GM19452 (cell line): ENCODE measurements around the gene EFR3B.

Experiments used
- ATAC-seq: cut with Tn5 transposase; IDR thresholded peaks from one replicate; pipeline ENCODE4 v1.9.1; 2021; ENCODE audit not compliant: unreplicated experiment

The EFR3B gene

DNA sequence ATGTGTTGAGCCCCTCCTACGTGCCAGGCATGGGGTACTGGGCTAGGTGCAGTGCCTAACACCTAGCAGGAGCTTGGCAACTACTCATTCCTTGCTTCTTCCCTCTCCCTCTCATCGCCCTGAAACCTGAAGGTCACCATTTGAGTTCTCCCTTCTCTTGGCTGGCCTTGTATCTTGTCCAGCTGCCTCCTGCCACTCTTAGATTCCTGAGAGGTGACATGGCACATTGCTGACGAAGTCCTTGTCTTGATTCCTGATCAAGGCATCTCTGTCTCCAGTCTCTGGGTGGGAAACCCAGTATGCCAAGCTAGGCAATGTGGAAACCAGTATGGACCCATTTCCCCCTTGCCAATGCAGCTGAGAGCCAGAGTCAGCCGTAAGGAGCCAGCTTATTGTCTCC lies 9.0 kb upstream of the EFR3B start:
- no peak for ATAC-seq

DNA sequence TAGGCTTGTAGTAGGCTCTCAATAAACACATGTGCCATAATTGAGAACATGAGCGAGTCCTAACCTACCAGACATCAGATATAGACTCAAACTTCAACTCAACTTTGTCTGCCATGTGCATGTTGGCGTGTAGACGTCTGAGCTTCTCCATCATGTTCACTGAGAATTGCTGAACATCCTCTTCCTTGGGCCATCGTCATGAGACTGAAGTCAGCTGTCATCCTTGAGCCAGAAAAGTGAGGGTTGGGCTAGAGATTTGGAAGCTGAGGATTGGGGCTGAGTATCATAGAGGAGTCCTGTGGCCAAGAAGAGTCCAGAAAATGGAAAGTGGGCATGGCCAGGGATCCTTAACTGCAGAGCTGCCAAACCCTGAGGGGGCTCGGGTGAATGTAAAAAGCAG lies 7.8 kb upstream of the EFR3B start:
- no peak for ATAC-seq

DNA sequence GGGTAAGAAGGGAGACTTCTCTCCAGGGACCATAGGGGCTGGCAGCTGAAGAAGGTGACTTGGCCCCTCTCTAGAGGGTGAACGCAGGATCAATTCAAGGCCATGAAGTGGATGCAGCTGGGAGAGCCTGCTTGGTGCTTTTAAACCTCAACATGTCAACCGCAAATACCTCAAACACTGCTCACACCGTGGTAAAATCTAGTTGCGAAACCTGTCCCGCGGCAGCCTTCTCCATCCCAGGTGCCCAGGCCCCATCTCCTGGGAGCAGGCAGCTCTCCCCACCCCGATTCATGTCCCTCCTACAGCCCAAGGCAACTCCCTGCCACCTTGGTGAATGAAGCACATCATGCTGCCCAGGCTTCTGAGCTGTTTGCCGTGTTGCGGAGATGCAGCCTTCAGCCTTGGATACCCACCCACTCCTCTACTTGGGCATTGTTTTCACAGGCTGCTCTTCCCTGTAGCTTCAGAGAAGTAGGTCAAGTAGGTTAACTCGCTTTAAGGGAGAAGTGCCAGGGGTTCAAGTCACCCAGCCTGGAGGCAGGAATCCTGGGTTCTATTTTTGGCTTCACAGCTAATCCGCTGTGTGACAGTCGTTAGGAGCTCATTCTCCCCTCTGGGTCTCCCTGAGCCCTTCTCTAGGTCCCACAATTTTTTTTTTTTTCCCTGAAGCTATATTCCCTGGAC lies 6.2 kb upstream of the EFR3B start:
- ATAC-seq = no peak

DNA sequence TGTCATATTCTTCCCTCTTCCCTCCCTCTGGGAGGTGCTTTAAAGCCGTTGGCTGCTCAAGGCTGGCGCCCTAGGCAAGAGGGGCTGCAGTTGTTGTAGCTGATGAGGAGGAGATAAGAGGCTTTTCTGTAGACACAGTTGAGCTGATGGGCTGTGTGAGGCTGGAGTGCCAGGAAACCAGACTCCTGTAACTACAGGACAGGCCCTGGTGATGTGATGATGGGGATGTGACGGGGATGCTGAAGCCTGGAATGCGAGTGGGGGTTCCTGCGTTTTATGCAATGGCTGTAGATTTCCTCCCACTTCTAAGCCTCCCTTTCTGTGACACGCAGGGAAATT lies 5.7 kb upstream of the EFR3B start:
- ATAC-seq = no peak

DNA sequence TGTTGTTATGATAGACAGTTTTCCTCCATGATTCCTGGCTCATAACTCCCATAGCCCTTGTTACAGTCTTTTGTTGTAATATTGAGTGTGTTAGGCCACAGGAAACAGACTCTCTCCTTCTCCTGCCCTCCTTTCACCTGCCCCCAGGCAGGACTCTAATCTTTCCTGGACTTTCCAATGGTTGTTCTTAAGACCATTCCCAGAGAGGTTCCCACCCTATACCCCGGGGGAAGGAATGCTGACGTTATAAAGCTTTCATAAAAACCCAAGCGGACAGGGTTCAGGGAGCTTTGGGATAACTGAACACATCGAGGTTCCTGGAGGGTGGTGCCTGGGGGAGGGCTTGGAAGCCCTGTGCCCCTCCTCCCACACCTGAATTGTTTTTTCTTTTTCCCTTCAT lies 2.8 kb upstream of the EFR3B start:
- ATAC-seq = no peak

DNA sequence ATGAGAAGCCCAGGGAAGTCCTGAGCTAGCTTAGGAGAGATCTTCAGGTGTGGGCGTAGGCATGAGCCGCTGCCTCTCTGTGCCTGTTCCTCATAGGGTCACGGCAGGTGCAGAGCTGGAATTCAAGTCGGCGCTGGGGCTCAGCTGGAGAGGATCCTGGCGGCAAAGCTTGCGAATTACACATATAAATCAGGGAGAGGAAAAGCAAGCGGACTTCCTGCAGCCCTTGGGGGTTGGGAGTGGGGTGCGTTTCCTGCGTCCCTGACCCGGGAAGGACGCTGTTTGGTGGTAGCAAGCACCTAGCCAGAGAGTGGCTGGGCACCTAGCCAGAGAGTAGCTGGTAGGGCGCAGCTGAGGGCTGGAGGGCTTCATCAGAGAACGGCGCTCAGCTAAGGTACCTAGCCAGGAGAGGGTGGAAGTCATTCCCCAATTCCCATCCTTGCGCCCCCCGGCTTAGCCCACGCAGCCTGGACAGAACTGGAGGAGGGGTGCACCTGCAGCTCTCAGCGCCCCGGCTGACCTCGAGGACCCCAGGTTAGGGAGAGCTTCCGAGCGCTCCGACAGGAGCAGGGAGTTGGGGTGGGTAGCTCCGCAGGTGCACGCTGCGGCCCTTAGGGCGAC lies 459 bp upstream of the EFR3B start:
- ATAC-seq = peak; percentile 10

DNA sequence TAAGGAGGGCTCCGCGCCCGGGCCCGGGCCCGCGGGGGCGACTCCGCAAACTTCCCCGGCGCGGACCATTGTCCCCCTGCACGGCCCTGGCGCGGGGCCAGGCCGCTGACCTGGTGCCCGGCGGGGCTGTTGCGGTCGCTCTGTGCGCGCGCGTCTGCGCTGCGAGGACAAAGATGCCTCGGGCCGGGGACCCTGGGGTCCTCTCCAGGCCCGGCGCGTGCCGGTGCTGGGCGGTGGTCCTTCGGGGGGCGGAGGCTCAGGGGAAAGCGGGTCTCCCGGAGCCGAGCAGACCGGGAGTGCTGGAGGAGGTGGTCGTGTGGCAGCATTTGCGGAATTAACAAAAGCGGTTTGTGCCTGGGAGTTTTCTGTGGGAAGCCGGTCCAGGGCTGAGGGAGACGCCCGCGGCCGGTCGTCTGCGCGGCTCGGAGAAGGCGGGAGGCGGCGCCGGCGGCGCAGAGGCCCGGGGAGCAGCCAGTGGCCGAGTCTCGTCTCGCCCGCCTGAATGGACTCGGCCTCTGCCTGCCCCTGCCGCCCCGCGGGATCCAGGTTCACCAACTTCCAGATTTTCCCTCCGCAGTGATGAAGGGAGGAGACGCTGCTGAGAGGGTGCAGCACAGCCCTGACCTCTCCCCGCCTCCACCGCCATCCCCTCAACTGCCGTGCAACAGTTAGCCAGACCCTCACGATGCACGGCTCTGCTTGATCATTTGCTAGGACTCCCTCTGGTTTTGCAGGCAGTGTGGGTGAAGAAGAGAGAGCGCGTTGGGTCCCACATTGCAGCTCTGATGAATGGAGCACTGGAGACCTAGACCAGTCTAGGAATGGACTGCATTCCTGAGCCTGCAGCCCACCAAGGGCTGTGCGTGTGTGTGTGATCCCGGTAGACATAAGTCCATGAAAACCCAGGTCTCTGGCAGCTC lies 705 bp downstream of the EFR3B start:
- no peak for ATAC-seq

DNA sequence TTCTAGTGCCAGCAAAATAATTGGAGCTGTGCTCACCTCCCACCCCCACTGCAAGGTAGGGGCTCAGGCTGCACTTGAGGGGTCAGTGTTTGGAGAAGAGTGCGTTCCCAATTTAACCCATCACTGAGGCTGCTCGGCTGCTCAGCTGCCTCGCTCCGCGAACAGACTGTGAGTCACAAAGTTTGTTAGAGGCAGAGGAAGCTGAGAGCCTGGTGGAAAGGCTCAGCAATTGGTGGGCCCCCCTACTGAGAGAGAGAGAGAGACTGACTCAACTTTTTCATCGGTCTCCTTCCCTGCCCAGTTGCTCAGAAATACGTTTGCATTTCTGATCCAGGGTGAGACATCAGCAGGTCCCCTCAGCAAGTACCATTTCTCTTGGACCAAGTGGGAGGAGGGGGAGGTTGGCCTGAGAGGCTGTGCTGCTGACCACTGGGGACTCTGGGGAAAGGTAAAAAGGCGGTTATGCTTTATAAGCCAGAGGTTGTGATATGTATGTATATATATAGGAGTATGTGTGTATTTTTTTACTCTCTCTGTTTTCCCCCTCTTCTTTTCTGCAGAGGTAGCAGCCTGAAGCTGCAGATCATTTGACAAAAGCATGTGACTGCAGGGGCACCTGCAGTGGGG lies 1.5 kb downstream of the EFR3B start:
- no peak for ATAC-seq

DNA sequence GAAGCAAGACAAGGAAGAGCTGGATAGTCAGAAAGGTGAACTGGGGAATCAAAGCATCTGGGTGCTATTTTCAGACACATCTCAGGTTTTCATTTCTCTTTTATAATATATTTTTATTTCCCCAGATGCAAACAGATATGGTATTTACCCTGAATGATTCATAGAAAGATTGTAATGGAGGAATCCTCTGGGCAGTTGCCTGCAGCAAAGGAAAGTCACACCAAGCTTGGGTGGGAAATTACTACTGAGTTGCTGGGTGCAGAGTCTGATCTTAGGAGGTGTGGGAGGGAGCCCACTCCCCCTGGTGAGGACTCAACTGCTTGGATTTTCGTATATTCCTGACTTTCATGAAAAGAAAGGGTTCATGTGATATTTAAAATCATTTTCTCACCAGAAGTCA lies 2.1 kb downstream of the EFR3B start:
- ATAC-seq = no peak

DNA sequence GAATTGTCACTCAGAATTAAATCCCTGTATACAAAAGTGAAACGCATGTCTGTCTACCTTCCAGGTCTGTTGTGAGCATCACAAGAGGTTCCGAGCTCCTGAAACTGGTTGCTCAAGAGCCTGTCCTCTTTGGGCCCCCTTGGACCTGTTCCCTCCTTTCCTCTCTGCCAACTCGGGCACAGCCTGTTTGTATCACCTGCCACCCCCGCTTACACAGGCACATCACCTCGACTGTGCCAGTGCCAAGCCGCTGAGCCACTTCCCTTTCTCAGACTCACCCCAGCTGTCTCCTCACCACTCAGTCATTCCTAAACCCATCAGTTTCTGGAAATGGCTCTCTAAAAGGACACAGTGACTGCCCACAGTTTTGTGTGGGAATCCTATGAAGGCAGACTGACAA lies 3.1 kb downstream of the EFR3B start:
- no peak for ATAC-seq

DNA sequence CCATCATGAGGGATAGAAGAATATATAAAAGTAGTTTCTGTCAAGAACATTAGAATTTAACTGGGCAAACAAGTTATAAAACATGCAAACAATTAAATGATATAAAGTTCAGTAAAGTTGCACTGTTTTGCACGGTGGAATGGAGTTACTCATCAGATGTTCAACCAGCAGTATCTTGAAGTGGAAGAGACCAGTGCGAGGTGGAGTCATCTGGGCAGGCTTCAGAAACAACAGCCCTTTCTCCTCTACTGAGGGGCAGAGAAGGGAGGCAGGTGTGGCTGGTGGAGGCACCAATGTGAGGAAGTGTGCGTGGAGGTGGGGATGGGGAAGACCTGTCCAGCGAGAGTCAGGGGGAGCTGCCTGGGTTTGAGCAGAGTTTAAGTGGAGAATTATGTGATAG lies 7.5 kb downstream of the EFR3B start:
- ATAC-seq = no peak

DNA sequence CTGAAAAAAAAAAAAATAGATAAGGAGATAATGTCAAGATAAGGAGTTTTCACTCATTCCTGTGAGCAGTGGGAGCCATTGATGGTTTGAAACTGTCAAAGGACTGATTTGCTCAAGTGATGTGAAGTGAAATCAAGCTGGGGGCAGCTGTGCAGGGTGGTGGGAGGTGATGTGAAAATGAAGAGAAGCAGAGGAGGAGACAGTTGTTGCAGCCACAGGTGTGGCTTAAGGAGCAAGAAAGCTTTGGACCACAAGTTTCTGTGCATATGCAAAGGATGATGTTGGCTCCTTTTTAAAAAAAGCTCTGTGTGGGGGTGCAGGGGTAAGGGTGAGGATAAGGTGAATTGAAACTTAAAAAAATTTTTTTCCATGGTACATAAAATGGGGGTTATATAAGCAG lies 8.3 kb downstream of the EFR3B start:
- ATAC-seq = no peak

DNA sequence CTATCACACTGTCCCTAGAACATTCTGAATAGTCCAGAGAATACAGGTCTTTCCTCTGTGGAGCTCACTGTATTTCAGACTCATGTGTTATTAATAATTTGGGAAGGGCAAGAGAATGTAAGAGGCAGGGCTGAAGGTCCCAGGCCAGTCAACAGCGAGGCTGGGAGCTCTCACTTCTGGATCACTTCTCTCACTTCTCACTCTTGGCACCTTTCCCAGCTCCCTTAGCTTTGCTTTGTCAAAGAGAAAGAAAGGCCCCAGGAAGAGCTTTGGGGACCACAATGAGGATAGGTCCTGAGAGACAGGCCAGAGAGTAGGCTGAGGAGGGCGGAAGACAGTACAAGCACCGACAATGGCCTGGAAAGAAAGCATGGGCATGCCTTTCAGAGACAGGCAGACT lies 11.2 kb downstream of the EFR3B start:
- no peak for ATAC-seq

DNA sequence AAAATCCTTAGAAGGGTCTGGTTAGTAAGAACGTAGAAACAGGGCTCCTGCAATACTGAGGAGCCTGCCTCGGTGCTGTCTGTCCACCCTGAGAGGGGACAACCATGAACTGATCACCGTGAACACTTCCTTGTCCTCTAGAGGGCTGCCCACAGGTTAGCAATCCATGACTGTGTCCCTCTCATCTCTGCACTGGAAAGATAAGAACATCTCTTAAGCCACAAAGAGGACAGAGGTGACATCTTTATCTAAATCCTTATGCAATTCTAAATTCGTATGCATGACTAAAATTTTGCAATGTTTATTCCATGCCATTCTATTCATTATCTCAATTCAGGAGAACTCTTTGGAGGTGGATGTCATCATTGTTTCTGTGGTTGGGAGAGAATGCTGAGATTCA lies 12.8 kb downstream of the EFR3B start:
- ATAC-seq = no peak

DNA sequence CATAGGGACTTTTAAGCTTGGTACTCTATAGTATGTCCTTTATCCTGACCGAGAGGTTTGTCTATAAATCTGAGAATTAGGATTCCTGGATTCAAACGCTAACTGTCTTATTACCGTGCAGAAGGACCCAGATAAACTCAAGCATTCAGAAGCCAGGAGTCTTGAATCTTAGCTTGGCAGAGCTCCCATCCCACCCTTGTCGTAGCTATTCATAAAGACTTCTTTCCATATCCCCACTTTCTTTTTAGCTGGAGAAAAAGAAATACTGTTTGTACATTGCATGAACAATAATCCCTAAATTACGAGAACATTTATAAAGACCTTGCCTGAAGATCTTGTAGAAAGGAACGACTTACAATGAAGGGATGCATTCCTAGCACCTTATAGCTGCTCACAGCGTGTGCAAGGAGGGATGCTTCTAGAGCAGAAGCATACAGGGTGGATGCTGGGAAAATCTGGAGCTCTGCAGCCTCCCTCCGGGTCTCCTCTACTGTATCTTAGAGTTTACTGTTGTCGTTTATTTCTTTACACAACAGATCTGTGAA lies 13.6 kb downstream of the EFR3B start:
- ATAC-seq = no peak

DNA sequence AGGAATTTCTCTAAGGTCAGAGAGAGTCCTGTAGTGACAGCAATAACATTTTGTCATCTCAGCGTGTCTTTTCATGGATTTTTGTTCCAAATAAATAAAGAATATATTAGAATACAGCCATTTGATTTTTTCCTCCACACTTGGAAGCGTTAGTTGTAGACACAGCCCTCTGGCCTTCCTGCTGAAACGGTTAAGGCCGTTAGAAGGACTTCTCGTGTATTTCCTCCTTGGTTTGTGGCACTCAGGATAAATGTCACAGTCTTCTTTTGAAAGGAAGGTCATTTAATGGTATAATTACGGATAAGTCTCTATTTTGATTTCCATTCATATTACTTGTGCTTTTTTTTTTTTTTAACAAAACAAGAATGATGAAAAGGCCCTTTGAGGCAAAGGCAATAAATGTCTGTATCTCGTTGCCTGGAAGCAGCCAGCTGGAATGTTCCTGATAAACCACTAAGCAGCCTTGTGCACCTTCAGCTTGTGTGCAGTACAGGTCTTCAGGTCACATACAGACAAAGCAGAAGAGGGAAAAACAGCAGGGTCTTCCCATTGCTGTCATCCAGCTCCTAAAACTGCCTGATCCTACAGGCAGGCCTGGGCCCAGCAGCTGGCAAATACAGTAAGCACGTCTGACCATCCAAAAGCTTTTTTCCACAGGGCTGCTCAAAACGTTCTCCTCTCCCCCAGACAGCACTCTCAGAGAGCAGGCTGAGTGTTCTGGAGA lies 14.4 kb downstream of the EFR3B start:
- no peak for ATAC-seq

DNA sequence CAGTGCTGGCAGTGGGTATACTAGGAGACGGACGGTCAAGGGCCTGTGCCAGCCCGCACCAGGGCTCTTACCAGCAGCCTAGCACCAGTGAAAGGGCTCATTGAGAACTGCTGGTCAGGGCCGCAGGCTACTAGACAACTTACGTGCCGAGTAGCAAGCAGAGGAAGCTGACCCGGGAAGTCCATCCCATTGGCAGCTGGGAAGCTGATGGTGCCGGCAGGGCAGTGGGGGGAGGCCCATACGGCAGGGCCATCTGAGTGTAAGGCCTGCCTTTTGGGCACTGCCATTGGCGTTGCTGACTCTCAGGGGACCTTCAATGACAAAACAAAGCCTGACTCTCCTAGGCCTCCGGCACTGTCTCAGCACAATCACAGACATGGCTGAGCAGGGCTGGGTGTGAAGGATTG lies 20.6 kb downstream of the EFR3B start:
- ATAC-seq = no peak

DNA sequence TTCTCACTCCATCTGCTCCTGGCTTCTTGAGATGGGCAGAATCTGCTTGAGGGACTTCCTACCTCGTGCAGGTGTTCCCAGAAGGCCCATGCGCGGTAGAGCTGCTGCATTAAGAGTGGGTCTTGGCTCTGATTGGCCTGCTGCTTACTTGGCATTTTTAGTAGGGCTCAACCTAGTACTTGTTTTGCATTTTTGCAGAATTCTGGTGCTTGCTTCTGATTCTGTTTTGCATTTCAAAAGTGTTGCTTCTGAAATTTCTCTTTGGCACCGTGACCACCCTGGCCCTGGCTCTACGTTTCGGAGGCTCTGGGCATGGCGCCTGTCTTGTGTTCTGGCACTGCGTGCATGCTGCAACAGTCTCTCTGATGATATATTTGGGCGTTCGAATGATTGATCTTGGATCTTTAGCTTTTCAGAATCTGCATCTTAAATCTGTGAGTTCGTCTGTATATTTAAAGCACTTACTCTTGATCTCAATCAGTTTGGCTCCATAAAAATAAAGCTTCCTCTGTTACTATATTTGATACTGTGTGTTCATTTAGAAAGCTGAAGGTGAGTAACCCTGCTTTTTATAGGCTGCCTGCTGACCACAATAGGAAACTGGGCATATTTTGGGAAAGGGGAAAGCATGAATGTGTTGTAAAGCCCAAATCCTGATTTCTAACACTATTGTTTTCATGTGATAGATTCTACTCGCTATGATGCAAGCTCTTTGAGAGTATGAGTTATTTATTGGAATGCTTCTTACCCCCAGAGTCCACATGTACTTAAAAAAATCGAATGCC lies 22.2 kb downstream of the EFR3B start:
- no peak for ATAC-seq

DNA sequence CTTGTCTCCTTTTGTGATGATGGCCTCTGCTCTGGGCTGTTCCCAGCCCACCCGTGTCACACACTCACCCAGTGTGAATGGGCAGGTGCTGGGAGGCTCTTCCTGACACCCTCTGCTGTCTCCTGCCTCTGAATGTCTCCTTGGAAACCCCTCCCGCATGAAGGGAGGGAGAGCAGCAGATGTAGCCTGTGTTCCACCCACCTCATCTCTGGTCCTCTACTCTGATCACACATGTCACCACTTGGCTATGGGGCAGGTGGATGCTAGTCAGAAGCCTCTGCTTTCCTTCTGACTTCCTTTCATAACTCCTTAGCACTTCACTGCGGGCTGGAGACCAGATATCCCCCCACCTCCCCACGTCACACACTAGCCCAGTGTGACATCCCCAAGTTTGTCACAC lies 23.9 kb downstream of the EFR3B start:
- ATAC-seq = no peak

DNA sequence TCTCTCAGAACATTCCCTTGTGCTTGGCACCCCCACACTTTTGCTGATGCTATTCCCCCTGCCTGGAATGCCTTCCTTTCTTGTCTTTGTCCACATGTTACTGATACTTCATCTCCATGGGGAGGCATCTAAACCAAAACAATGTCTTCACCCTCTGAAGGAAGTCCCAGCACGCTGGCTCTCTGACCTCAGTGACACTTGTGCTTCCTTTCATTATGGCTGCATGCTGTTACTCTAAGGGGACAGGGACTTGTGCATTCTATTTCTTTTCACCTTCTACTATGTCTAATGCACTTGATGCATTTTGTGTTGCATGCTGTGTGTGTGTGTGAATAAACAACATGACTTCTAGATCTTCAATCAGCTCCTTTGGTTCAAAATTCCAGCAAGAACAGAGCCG lies 24.6 kb downstream of the EFR3B start:
- no peak for ATAC-seq
